ENCODE data around the gene IQSEC1. TPM values are rescaled to one million over a fixed set of nuclear protein-coding genes. Genes with fewer than 3 reads are reported as not detected.
A peak's percentile ranks its signal among the peaks of the same experiment; 100 is the strongest.

The IQSEC1 gene
- total and polyA plus RNA-seq, 9 of the 15 experiments (the other 6 are each of a cell fraction or from before 2014, with no cell fraction given) = 0.56 to 39.0 (median 6.8) TPM

GRCh38 chr3:13121553-13122001, 48.3 kb upstream of the IQSEC1 start (continued):
- peak; percentile 69 for TF ChIP-seq REST (IDR thresholded peaks at IDR 0.05; ENCODE audit: borderline replicate concordance)
- no peak for TF ChIP-seq REST (CRISPR knock-in tag; IDR thresholded peaks at IDR 0.05; ENCODE audit: low read depth)
- TF ChIP-seq ZNF24 (IDR thresholded peaks at IDR 0.05) = 0 out of 2 replicates have a peak, but pooled peaks have one; percentile 24
